ENCODE data around the gene TSKU. TPM values are rescaled to one million over a fixed set of nuclear protein-coding genes. Genes with fewer than 3 reads are reported as not detected.
A peak's percentile ranks its signal among the peaks of the same experiment; 100 is the strongest.

TSKU gene
- total and polyA plus RNA-seq, 4 donors: 5.2 to 31.5 (median 18.8) TPM

DNA sequence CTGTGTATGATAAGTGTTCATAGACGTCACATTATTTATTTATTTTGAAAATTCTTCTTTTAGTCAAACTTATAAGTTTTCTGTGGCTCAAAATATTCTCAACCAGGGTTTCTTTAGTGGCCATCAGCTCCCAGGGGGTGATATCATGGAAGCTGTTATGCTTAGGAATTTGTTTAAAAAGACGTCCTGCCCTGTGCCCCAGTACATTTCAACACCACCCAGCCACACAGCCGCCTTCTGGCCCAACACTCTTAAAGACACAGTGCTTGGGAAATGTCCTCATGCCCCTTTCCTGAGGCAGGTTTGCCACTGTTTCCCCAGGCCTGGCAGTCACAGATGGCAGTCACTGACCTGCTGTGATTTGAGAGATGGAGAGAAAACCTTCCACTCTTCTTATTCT lies 19.9 kb downstream of the TSKU start:
- Histone ChIP-seq H3K36me3 (ENCODE audit: control insufficient read depth in 1 of 2, insufficient read depth in 2 of 2, low read length in 1 of 2) (no peaks in the 10 kb centered on the region), H3K27ac (ENCODE audit: low read depth in 1 of 2, low read length in 2 of 2) (no peak overlapping the region), H3K27me3 (ENCODE audit: control insufficient read depth in 1 of 2, insufficient read depth in 2 of 2, low read length in 1 of 2) (no peaks in the 10 kb centered on the region), H3K4me1 (ENCODE audit: control insufficient read depth in 1 of 2, insufficient read depth in 2 of 2, low read length in 2 of 2) (no peaks in the 10 kb centered on the region), H3K9me3 (ENCODE audit: control insufficient read depth, low read length) (no peaks in the 10 kb centered on the region), H3K4me3 (ENCODE audit: low read length in 2 of 2) (no peak overlapping the region)
- WGBS, 2 donors: 30 to 31% methylated on average over 3 of the region's 3 CpGs
- intact Hi-C loops (cut with DNase I): no loop called here
- DNase-seq: no peak
- no peak for ATAC-seq (ENCODE audit: low FRiP score)

DNA sequence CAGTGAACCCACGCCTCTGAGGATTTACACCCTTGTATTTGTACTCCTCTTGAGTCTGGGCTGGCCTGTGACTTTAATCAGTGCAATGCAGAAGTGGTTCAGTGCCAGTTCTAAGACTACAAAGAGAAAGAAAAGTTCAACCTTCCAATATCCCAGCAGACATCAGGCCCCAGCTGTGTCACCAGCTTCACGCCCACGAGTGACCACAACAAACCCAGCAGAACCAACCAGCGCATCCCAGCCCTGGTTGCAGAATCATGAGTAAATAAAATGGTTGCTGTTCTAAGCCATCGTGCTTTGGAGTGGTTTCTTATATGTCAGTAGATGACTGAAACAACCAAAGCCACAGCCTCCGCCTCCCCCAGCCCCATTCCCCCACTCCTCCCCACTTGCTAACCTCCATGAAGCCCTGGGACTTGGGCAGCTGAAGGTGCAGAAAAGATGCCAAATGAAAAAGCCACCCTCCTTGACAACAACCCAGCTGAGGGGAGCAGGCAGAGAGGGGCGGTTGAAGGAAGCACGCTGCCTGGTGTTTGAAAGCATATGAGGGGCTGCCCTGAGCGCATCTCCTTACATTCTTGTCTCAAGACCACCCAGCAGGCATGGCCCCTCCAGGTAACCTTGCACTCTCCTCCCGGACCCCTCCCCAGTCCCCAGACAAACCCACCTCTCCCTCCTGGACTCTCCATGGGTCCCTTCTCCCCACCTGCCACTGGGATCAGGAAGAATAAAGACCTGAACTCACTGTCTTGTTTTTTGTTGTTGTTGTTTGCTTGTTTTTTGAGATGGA lies 20.9 kb downstream of the TSKU start:
- Histone ChIP-seq H3K36me3 (ENCODE audit: control insufficient read depth in 1 of 2, insufficient read depth in 2 of 2, low read length in 1 of 2) (no peaks in the 10 kb centered on the region), H3K4me3 (ENCODE audit: low read length in 2 of 2) (no peak overlapping the region), H3K9me3 (ENCODE audit: control insufficient read depth, low read length) (no peaks in the 10 kb centered on the region), H3K4me1 (ENCODE audit: control insufficient read depth in 1 of 2, insufficient read depth in 2 of 2, low read length in 2 of 2) (no peaks in the 10 kb centered on the region), H3K27ac (ENCODE audit: low read depth in 1 of 2, low read length in 2 of 2) (no peak overlapping the region), H3K27me3 (ENCODE audit: control insufficient read depth in 1 of 2, insufficient read depth in 2 of 2, low read length in 1 of 2) (no peaks in the 10 kb centered on the region)
- ATAC-seq (ENCODE audit: low FRiP score) (no peak), DNase-seq (no peak)
- intact Hi-C loops (cut with DNase I): no loop called here
- WGBS, 2 donors: 88 to 92% methylated on average over 10 of the region's 10 CpGs

DNA sequence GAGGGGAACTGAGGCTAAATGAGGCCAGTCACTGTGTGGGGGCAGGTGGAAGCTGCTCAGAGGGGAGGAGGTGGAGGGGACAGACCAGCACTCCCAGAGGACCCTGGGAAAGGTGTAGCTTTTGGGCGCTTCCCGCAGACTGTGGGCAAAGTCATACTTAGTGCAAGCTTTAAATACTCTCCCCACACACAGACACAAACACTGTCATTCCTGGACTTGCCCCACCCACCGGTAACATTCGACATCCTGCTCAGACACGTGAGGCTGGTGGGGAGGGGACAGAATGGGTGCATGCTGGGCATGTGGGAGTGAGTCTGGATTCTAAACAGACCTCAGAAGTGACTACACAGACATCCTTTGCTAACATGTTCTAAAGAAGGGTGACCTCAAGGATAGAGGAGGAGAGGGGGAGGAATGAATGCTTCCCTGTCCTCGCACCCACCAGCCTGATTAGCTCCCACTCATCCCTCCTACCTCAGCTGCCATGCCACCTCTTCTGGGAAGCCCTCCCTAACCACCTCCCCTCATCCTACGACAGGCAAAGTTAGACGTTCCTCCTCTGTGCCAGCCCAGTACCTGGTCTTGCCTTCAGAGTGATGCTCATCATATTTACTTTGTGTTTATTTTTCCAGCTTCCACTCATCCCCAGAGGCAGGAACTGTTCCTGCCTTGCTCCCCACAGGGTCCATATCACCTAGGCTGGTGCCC lies 22.2 kb downstream of the TSKU start:
- Histone ChIP-seq H3K36me3 (ENCODE audit: control insufficient read depth in 1 of 2, insufficient read depth in 2 of 2, low read length in 1 of 2) (no peaks in the 10 kb centered on the region), H3K27ac (ENCODE audit: low read depth in 1 of 2, low read length in 2 of 2) (no peak overlapping the region), H3K27me3 (ENCODE audit: control insufficient read depth in 1 of 2, insufficient read depth in 2 of 2, low read length in 1 of 2) (no peaks in the 10 kb centered on the region), H3K9me3 (ENCODE audit: control insufficient read depth, low read length) (no peaks in the 10 kb centered on the region), H3K4me3 (ENCODE audit: low read length in 2 of 2) (no peak overlapping the region), H3K4me1 (ENCODE audit: control insufficient read depth in 1 of 2, insufficient read depth in 2 of 2, low read length in 2 of 2) (no peaks in the 10 kb centered on the region)
- intact Hi-C loops (cut with DNase I): loop anchor here (5.0 kb wide), 3 partner anchors 52 to 112 kb away; partner anchors contain the start of gene ACER3 (in 1 of the 2)
- DNase-seq (no peak), ATAC-seq (ENCODE audit: low FRiP score) (no peak)
- WGBS, 2 donors: 57% methylated on average over 8 of the region's 8 CpGs

DNA sequence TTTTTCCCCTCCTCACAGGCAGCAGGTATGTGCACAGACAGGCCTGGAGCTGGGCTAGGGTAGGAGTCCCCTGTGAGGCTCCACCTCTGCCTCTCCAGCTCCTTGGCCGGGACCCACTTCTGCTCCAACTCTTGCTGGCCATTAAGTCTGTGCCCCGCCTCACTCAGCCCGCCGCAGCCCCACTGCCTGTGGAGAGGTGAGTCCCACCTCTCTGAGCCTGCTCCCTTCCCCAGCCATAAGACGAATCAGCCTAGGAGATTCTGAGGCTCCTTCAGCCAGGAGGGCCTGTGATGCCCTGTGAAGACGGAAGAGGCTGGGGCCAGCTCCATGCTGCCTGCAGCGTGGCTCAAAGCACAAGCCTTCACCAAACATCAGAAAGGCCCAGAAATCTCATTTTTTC lies 23.0 kb downstream of the TSKU start:
- H3K4me1 ChIP-seq (ENCODE audit: control insufficient read depth in 1 of 2, insufficient read depth in 2 of 2, low read length in 2 of 2): no peaks in the 10 kb centered on the region
- H3K27ac ChIP-seq (ENCODE audit: low read depth in 1 of 2, low read length in 2 of 2): no peak overlapping the region
- intact Hi-C loops (cut with DNase I): loop anchor here (2.0 to 5.0 kb wide), 4 partner anchors 51 to 115 kb away; partner anchors contain the start of gene ACER3 (in 1 of the 2)
- ATAC-seq (ENCODE audit: low FRiP score) (no peak), DNase-seq (no peak)
- no peaks in the 10 kb centered on the region for H3K27me3 ChIP-seq (ENCODE audit: control insufficient read depth in 1 of 2, insufficient read depth in 2 of 2, low read length in 1 of 2)
- 92% methylated on average over 7 of the region's 7 CpGs for WGBS, 2 donors
- no peaks in the 10 kb centered on the region for H3K36me3 ChIP-seq (ENCODE audit: control insufficient read depth in 1 of 2, insufficient read depth in 2 of 2, low read length in 1 of 2)
- no peaks in the 10 kb centered on the region for H3K9me3 ChIP-seq (ENCODE audit: control insufficient read depth, low read length)
- no peak overlapping the region for H3K4me3 ChIP-seq (ENCODE audit: low read length in 2 of 2)

DNA sequence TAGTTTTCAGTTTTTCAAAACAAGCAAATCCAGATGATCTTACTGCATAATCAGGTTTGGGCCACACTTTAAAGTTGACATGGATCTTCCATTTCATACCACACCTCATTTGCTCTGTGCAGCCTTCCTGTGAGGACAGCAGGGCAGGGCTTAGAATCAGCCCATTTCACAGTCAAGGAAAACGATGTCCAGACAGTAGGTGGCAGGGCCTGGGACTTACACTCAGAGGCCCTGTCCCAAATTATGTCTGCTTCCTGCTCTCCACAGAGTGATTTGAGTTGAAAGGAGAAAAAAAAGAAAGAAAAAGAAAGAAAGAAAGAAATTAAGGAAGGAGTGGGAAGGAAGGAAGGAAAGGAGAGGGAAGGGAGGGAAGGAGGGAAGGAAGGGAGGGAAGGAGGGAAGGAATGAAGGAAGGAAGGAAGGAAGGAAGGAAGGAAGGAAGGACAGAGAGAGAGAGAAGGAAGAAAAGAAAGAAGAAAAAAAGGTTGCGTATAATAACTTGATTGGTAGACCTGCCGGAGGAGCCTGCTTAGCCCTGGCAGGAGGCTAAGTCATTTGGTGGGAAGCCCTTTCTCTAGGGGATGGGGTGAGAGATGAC lies 23.6 kb downstream of the TSKU start:
- Histone ChIP-seq H3K9me3 (ENCODE audit: control insufficient read depth, low read length) (no peaks in the 10 kb centered on the region), H3K4me3 (ENCODE audit: low read length in 2 of 2) (no peak overlapping the region), H3K27ac (ENCODE audit: low read depth in 1 of 2, low read length in 2 of 2) (no peak overlapping the region), H3K27me3 (ENCODE audit: control insufficient read depth in 1 of 2, insufficient read depth in 2 of 2, low read length in 1 of 2) (no peaks in the 10 kb centered on the region), H3K4me1 (ENCODE audit: control insufficient read depth in 1 of 2, insufficient read depth in 2 of 2, low read length in 2 of 2) (no peaks in the 10 kb centered on the region), H3K36me3 (ENCODE audit: control insufficient read depth in 1 of 2, insufficient read depth in 2 of 2, low read length in 1 of 2) (no peaks in the 10 kb centered on the region)
- WGBS, 2 donors: 47% methylated on average over 3 of the region's 3 CpGs
- ATAC-seq (ENCODE audit: low FRiP score) (no peak), DNase-seq (no peak)
- intact Hi-C loops (cut with DNase I): loop anchor here (2.0 to 5.0 kb wide), 4 partner anchors 51 to 114 kb away; partner anchors contain the start of gene ACER3 (in 1 of the 2)

DNA sequence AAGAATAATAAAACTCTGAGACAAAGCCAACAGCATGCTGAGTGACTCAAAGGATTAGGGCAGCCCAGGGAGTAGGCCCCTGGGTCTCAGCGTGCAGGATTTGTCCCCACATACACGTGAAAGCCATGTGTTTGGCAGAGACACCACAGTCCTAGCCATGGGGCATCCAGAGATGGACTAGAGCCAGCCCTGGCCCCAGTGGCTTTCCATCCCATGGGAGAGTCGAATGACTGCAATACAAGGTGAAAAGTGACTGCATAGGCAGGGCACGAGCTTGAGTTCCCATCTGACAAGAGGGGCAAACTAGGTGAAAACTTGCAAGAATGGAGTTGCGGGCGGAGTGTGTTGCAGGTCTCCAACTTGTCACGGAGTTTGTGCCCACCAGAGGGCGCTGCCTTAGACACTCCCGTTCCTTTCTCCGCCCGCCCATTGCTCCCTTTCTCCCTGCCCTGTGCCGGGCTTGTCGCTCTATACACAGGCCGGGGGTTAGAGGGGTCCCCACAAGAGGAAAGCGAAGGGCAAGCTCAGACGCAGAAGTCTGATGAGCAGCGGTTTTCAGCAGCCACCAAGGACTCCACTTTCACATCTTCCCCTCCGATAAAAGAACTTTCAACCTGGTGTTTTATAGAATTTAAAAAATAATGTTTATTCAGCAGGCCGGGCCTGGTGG lies 24.2 kb downstream of the TSKU start:
- ATAC-seq (ENCODE audit: low FRiP score): peak; percentile 92
- Histone ChIP-seq H3K27ac (ENCODE audit: low read depth in 1 of 2, low read length in 2 of 2) (no peak overlapping the region), H3K9me3 (ENCODE audit: control insufficient read depth, low read length) (no peaks in the 10 kb centered on the region), H3K4me3 (ENCODE audit: low read length in 2 of 2) (no peak overlapping the region), H3K36me3 (ENCODE audit: control insufficient read depth in 1 of 2, insufficient read depth in 2 of 2, low read length in 1 of 2) (no peaks in the 10 kb centered on the region), H3K4me1 (ENCODE audit: control insufficient read depth in 1 of 2, insufficient read depth in 2 of 2, low read length in 2 of 2) (no peaks in the 10 kb centered on the region), H3K27me3 (ENCODE audit: control insufficient read depth in 1 of 2, insufficient read depth in 2 of 2, low read length in 1 of 2) (no peaks in the 10 kb centered on the region)
- intact Hi-C loops (cut with DNase I): loop anchor here (2.0 to 5.0 kb wide), 4 partner anchors 50 to 113 kb away; partner anchors contain the start of gene ACER3 (in 1 of the 2)
- DNase-seq: peak; percentile 90 to 96
- 5 to 6% methylated on average over 19 of the region's 19 CpGs for WGBS, 2 donors

DNA sequence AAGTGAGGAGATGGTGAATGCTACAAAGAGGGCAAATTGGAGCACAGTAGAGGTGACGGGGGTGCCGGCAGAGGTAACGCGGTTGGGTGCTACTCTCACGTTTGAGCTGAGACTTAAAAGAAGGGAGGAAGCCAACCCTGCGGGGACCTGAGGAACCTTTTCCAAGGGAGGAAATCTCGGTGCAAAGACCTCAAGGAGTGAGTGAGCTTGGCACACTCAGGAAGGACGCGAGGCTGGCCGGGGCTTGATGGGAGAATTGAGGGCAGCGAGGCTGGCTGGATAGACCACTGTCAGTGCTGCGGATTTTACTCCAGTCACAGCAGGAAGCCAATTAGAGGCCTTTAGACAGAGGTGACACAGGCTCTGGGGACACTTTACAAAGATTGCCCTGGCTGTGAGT lies 25.0 kb downstream of the TSKU start:
- ATAC-seq (ENCODE audit: low FRiP score) (no peak), DNase-seq (no peak)
- H3K36me3 ChIP-seq (ENCODE audit: control insufficient read depth in 1 of 2, insufficient read depth in 2 of 2, low read length in 1 of 2): no peaks in the 10 kb centered on the region
- no peak overlapping the region for H3K4me3 ChIP-seq (ENCODE audit: low read length in 2 of 2)
- H3K27me3 ChIP-seq (ENCODE audit: control insufficient read depth in 1 of 2, insufficient read depth in 2 of 2, low read length in 1 of 2): no peaks in the 10 kb centered on the region
- no peaks in the 10 kb centered on the region for H3K4me1 ChIP-seq (ENCODE audit: control insufficient read depth in 1 of 2, insufficient read depth in 2 of 2, low read length in 2 of 2)
- 89 to 93% methylated on average over 12 of the region's 12 CpGs for WGBS, 2 donors
- no peaks in the 10 kb centered on the region for H3K9me3 ChIP-seq (ENCODE audit: control insufficient read depth, low read length)
- intact Hi-C loops (cut with DNase I): loop anchor here (5.0 kb wide), 3 partner anchors 49 to 109 kb away; partner anchors contain the start of gene ACER3 (in 1 of the 2)
- no peak overlapping the region for H3K27ac ChIP-seq (ENCODE audit: low read depth in 1 of 2, low read length in 2 of 2)

DNA sequence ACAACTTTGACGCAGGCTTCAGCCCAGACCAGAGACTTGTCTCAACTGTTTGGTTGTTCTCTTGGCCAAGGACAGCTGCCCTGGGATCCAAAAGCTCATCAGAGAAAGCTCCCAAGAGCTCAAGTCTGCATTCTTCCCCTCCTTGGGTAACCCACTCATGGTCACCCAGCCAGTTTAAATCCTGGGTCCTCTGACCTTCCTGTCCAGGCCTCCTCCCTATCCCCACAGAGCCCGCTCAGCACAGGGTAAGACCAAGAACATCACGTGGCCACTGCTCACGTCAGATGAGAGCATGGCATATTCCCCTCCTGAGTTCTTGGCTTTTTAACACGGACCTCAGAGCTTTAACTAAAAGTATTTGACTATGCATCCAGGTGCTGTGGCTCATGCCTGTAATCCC lies 25.8 kb downstream of the TSKU start:
- no peaks in the 10 kb centered on the region for H3K4me1 ChIP-seq (ENCODE audit: control insufficient read depth in 1 of 2, insufficient read depth in 2 of 2, low read length in 2 of 2)
- H3K4me3 ChIP-seq (ENCODE audit: low read length in 2 of 2): no peak overlapping the region
- no peaks in the 10 kb centered on the region for H3K9me3 ChIP-seq (ENCODE audit: control insufficient read depth, low read length)
- WGBS, 2 donors: 88 to 89% methylated on average over 5 of the region's 5 CpGs
- intact Hi-C loops (cut with DNase I): loop anchor here (5.0 kb wide), 3 partner anchors 48 to 108 kb away; partner anchors contain the start of gene ACER3 (in 1 of the 2)
- no peak overlapping the region for H3K27ac ChIP-seq (ENCODE audit: low read depth in 1 of 2, low read length in 2 of 2)
- DNase-seq: no peak
- no peaks in the 10 kb centered on the region for H3K36me3 ChIP-seq (ENCODE audit: control insufficient read depth in 1 of 2, insufficient read depth in 2 of 2, low read length in 1 of 2)
- no peak for ATAC-seq (ENCODE audit: low FRiP score)
- no peaks in the 10 kb centered on the region for H3K27me3 ChIP-seq (ENCODE audit: control insufficient read depth in 1 of 2, insufficient read depth in 2 of 2, low read length in 1 of 2)
